Loucy (cell line): Measurements from ENCODE around the gene FCRL6.

Experiments
- H2AFZ ChIP-seq: fragments of 200-600 bp; sonication (generic); 2 replicates; pipeline ENCODE4 v1.6.0; 2016; ENCODE audit warnings: antibody characterized with exemption, mild to moderate bottlenecking, low read length, moderate library complexity
- H3F3A ChIP-seq: fragments of 200-600 bp; 2 replicates; pipeline ENCODE4 v1.6.0; 2016; ENCODE audit warnings: antibody characterized with exemption, low read depth, mild to moderate bottlenecking
- H3K27me3 ChIP-seq: fragments of 200-600 bp; sonication (generic); 2 replicates; pipeline ENCODE4 v1.6.1; 2014; ENCODE audit warnings: low read length, mild to moderate bottlenecking; ENCODE audit not compliant: insufficient read depth, poor library complexity, severe bottlenecking
- H3K36me3 ChIP-seq: fragments of 200-600 bp; sonication (generic); 2 replicates; pipeline ENCODE4 v1.6.1; 2016; ENCODE audit warnings: low read length; ENCODE audit not compliant: insufficient read depth
- H3K4me1 ChIP-seq: fragments of 200-600 bp; sonication (generic); 2 replicates; pipeline ENCODE4 v1.5.1; 2014; ENCODE audit warnings: low read length, mild to moderate bottlenecking; ENCODE audit not compliant: insufficient read depth, poor library complexity, severe bottlenecking
- H3K4me2 ChIP-seq: fragments of 200-600 bp; sonication (generic); 2 replicates; pipeline ENCODE4 v1.6.0; 2014; ENCODE audit warnings: antibody characterized with exemption, low read length, low read depth, mild to moderate bottlenecking; ENCODE audit not compliant: poor library complexity, severe bottlenecking
- H3K4me3 ChIP-seq: fragments of 200-600 bp; sonication (generic); 2 replicates; pipeline ENCODE4 v1.5.1; 2014; ENCODE audit warnings: low read length, mild to moderate bottlenecking, mixed read lengths; ENCODE audit not compliant: poor library complexity, severe bottlenecking
- H3K79me2 ChIP-seq: fragments of 200-600 bp; sonication (generic); 2 replicates; pipeline ENCODE4 v1.6.1; 2014; ENCODE audit warnings: low read length; ENCODE audit not compliant: insufficient read depth
- H3K9ac ChIP-seq: fragments of 200-600 bp; sonication (generic); 2 replicates; pipeline ENCODE4 v1.6.0; 2014; ENCODE audit warnings: mild to moderate bottlenecking, low read depth, low read length, moderate library complexity; ENCODE audit not compliant: poor library complexity, severe bottlenecking
- H3K9me2 ChIP-seq: fragments of 200-600 bp; sonication (generic); replicated peaks from 2 replicates; pipeline ENCODE4 v1.6.1; 2016; ENCODE audit warnings: low read depth, low read length, mixed read lengths
- H3K9me3 ChIP-seq: fragments of 200-600 bp; sonication (generic); 2 replicates; pipeline ENCODE4 v1.6.1; 2014; ENCODE audit warnings: mild to moderate bottlenecking, antibody characterized with exemption, low read length, low read depth; ENCODE audit not compliant: insufficient read depth
- H4K20me1 ChIP-seq: fragments of 200-600 bp; sonication (generic); 2 replicates; pipeline ENCODE4 v1.6.0; 2014; ENCODE audit warnings: antibody characterized with exemption, low read length, mild to moderate bottlenecking; ENCODE audit not compliant: insufficient read depth, poor library complexity, severe bottlenecking
- CTCF ChIP-seq: fragments of 200-600 bp; sonication (generic); conservative IDR thresholded peaks from 2 replicates; pipeline ENCODE4 v1.5.1; 2014; ENCODE audit warnings: mild to moderate bottlenecking, antibody characterized with exemption, low read length
- EZH2phosphoT487 ChIP-seq: fragments of 200-600 bp; IDR thresholded peaks from 2 replicates; pipeline ENCODE4 v1.6.1; 2018; ENCODE audit warnings: antibody characterized with exemption, mild to moderate bottlenecking, moderate library complexity, borderline replicate concordance

Gene FCRL6

GRCh38 chr1:159864262-159864661 is 62.1 kb downstream of the FCRL6 start:
- Histone ChIP-seq H4K20me1 (no peaks in the 10 kb centered on the region), H3K9me2 (no peaks in the 10 kb centered on the region), H3K36me3 (no peaks in the 10 kb centered on the region), H3K9me3 (no peaks in the 10 kb centered on the region), H3K4me3 (no peak overlapping the region), H2AFZ (no peak overlapping the region), H3K27me3 (no peaks in the 10 kb centered on the region), H3F3A (no peaks in the 10 kb centered on the region), H3K4me1 (peaks cover 42% of the 10 kb centered on the region), H3K4me2 (no peak overlapping the region), H3K9ac (no peak overlapping the region), H3K79me2 (no peaks in the 10 kb centered on the region)
- TF ChIP-seq CTCF: no peak
- TF ChIP-seq EZH2phosphoT487: no peak
